Testis (tissue), 2 donors: Measurements from ENCODE around the gene ATRN.

Experiments used
- POLR2A ChIP-seq: fragments of 450-650 bp; IDR thresholded peaks from one replicate; pipeline ENCODE4 v1.6.1; 2017; ENCODE audit warnings: antibody characterized with exemption, mild to moderate bottlenecking, moderate library complexity
- TF ChIP-seq, protein P1 (sequence below), 3 experiments: fragments of 450-650 bp in 2 of 3; fragments of 200-600 bp in 1 of 3; sonication (generic) in 1 of 3; IDR thresholded peaks; one replicate each; pipeline ENCODE4 v1.5.1; 2016 to 2019; ENCODE audit warnings: antibody characterized with exemption in 3 of 3, mild to moderate bottlenecking in 2 of 3, moderate library complexity in 1 of 3

DNA sequence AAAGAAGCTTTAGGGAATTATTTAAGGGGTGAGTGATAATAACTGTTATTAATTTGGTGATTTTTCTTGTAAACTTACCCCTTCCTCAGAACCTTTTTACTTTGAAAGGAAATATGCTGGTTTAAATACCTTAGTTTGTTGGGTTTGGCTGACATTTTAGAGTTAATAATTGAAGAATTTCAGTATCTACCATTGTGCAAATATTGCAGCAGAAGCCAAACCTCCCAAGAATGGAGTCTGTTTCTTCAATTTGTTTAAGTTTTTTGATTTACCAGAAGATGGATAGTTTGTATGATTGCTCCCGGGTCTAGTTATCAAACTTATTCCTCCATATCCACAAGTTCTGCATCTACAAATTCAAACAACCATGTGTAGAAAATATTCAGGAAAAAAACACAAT is 77.1 kb downstream of the ATRN start:
- TF ChIP-seq, protein P1, sequence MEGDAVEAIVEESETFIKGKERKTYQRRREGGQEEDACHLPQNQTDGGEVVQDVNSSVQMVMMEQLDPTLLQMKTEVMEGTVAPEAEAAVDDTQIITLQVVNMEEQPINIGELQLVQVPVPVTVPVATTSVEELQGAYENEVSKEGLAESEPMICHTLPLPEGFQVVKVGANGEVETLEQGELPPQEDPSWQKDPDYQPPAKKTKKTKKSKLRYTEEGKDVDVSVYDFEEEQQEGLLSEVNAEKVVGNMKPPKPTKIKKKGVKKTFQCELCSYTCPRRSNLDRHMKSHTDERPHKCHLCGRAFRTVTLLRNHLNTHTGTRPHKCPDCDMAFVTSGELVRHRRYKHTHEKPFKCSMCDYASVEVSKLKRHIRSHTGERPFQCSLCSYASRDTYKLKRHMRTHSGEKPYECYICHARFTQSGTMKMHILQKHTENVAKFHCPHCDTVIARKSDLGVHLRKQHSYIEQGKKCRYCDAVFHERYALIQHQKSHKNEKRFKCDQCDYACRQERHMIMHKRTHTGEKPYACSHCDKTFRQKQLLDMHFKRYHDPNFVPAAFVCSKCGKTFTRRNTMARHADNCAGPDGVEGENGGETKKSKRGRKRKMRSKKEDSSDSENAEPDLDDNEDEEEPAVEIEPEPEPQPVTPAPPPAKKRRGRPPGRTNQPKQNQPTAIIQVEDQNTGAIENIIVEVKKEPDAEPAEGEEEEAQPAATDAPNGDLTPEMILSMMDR (IDR thresholded peaks at IDR 0.05), result no peak
- no peak for TF ChIP-seq POLR2A
